Fibroblast of lung (primary cell): ENCODE data around the gene COL26A1. TPM values are rescaled to one million over a fixed set of nuclear protein-coding genes. Genes with fewer than 3 reads are reported as not detected.

Experiments used
- DNase-seq, 2 donors: peaks; one replicate each; pipeline versions ENCODE4 v3.0.0 to v3.0.0-alpha.2; 2010; ENCODE audit warnings: low read depth in 2 of 2
- H2AFZ ChIP-seq: 2 replicates; pipeline ENCODE4 v1.5.1; 2012; ENCODE audit warnings: low read length, control low read depth, inconsistent platforms
- H3K27ac ChIP-seq: 2 replicates; pipeline ENCODE4 v1.5.1; 2011; ENCODE audit warnings: low read length, control low read depth; ENCODE audit not compliant: insufficient read depth
- H3K27me3 ChIP-seq: 2 replicates; pipeline ENCODE4 v1.5.1; 2011; ENCODE audit warnings: mild to moderate bottlenecking, low read length; ENCODE audit not compliant: control insufficient read depth, insufficient read depth
- H3K36me3 ChIP-seq: 2 replicates; pipeline ENCODE4 v1.5.1; 2011; ENCODE audit warnings: low read length; ENCODE audit not compliant: control insufficient read depth, insufficient read depth
- H3K4me1 ChIP-seq: 2 replicates; pipeline ENCODE4 v1.5.1; 2011; ENCODE audit warnings: low read length; ENCODE audit not compliant: control insufficient read depth, insufficient read depth; ENCODE audit errors: extremely low read depth
- H3K4me2 ChIP-seq: 2 replicates; pipeline ENCODE4 v1.5.1; 2011; ENCODE audit warnings: low read length, control low read depth; ENCODE audit not compliant: insufficient read depth; ENCODE audit errors: extremely low read depth
- H3K4me3 ChIP-seq, 4 experiments: fragments of 200-600 bp in 1 of 4; sonication (generic) in 1 of 4; replicated peaks in 1 of 4; 2 replicates each; pipeline ENCODE4 v1.5.1; 2011 to 2016; ENCODE audit warnings: low read length in 4 of 4, low read depth in 3 of 4, mild to moderate bottlenecking in 3 of 4, control low read depth in 2 of 4, inconsistent platforms in 1 of 4, mixed read lengths in 1 of 4; ENCODE audit not compliant: insufficient read depth in 1 of 4; ENCODE audit errors: control extremely low read depth in 1 of 4
- H3K79me2 ChIP-seq: 2 replicates; pipeline ENCODE4 v1.5.1; 2012; ENCODE audit warnings: mild to moderate bottlenecking, low read length, inconsistent platforms; ENCODE audit not compliant: control insufficient read depth, insufficient read depth
- H3K9ac ChIP-seq: 2 replicates; pipeline ENCODE4 v1.5.1; 2011; ENCODE audit warnings: mild to moderate bottlenecking, low read length, control low read depth; ENCODE audit not compliant: insufficient read depth
- H3K9me3 ChIP-seq: 2 replicates; pipeline ENCODE4 v1.5.1; 2012; ENCODE audit warnings: low read depth, low read length; ENCODE audit not compliant: control insufficient read depth, insufficient read depth
- H4K20me1 ChIP-seq: 2 replicates; pipeline ENCODE4 v1.5.1; 2011; ENCODE audit warnings: low read length; ENCODE audit not compliant: control insufficient read depth, insufficient read depth; ENCODE audit errors: extremely low read depth
- CTCF ChIP-seq, 2 donors: IDR thresholded peaks in 1 of 2; conservative IDR thresholded peaks in 1 of 2; 1 replicate in 1 of 2; 2 replicates in 1 of 2; pipeline ENCODE4 v1.5.1; 2011 to 2012; ENCODE audit warnings: low read length in 2 of 2, control low read depth in 1 of 2, inconsistent platforms in 1 of 2, low read depth in 1 of 2, mild to moderate bottlenecking in 1 of 2
- EZH2 ChIP-seq: IDR thresholded peaks from 2 replicates; pipeline ENCODE4 v1.5.1; 2012; ENCODE audit warnings: low read length, control low read depth, mild to moderate bottlenecking; ENCODE audit errors: missing control alignments
- polyA plus RNA-seq, 2 donors: library from polyadenylated mRNA; depleted of rRNA in 1 of 2; stranded (reverse) in 1 of 2; unstranded in 1 of 2; fragments of >200 nt; gene quantifications; 2 replicates each; pipeline ENCODE4 v1.2.1, GENCODE V29; 2011 to 2012; ENCODE audit warnings: missing spikeins in 1 of 2
- total RNA-seq: library from RNA; depleted of rRNA; stranded (reverse); fragments of >200 nt; gene quantifications from 2 replicates; pipeline ENCODE4 v1.2.1, GENCODE V29; 2014

COL26A1 gene
- total and polyA plus RNA-seq, 2 donors (not counting 1 experiment from before 2014, with no cell fraction given), result 0.06 TPM; not detected in 1

- no peaks in the 10 kb centered on the region for H4K20me1 ChIP-seq
- peaks cover 2% of the 10 kb centered on the region for H3K27me3 ChIP-seq
- no peaks in the 10 kb centered on the region for H3K9me3 ChIP-seq
- H3K4me1 ChIP-seq, result peaks cover 6% of the 10 kb centered on the region
- H3K4me3 ChIP-seq, result no peak overlapping the region
- no peaks in the 10 kb centered on the region for H3K79me2 ChIP-seq
- peak in 1 of 2 donors; percentile 36 for DNase-seq
- H2AFZ ChIP-seq, result no peak overlapping the region
- H3K4me2 ChIP-seq, result no peak overlapping the region
- H3K27ac ChIP-seq, result no peak overlapping the region
- H3K9ac ChIP-seq, result no peak overlapping the region
- TF ChIP-seq EZH2, result no peak
- TF ChIP-seq CTCF (conservative IDR thresholded peaks at IDR 0.05 in 1 of 2, IDR thresholded peaks at IDR 0.05 in 1 of 2; ENCODE audit: low read depth in 1 of 2, low read length in 2 of 2), result no peak
- no peaks in the 10 kb centered on the region for H3K36me3 ChIP-seq
Measured at GRCh38 chr7:101390901-101391301, 28.2 kb downstream of the COL26A1 start.

DNA sequence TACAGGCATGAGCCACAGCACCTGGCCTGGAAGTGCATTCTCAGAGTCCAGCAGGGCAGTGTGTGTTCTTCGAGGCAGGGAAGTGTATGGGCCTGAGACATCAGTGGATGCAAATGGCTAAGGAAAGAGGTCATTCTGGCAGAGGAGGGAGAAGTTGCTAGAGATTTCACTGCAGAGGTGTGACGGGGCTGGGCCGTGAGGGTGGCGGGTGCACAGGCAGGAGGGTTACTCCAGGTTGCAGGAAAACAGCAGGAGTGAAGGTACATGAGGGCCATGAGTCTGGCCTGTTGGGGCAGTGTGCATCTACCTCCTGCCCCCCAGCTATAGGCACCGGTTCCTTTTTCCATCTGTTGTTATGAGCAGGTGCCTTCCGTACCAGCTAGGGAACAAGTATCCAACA is 29.3 kb downstream of the COL26A1 start:
- H3K27ac ChIP-seq, result no peak overlapping the region
- H3K4me1 ChIP-seq, result peaks cover 4% of the 10 kb centered on the region
- no peaks in the 10 kb centered on the region for H3K9me3 ChIP-seq
- TF ChIP-seq EZH2 (no peak), CTCF (conservative IDR thresholded peaks at IDR 0.05 in 1 of 2, IDR thresholded peaks at IDR 0.05 in 1 of 2; ENCODE audit: low read depth in 1 of 2, low read length in 2 of 2) (no peak)
- no peak for DNase-seq
- no peak overlapping the region for H2AFZ ChIP-seq
- no peaks in the 10 kb centered on the region for H3K79me2 ChIP-seq
- H3K9ac ChIP-seq, result no peak overlapping the region
- no peak overlapping the region for H3K4me3 ChIP-seq
- no peaks in the 10 kb centered on the region for H4K20me1 ChIP-seq
- no peaks in the 10 kb centered on the region for H3K36me3 ChIP-seq
- H3K4me2 ChIP-seq, result no peak overlapping the region
- H3K27me3 ChIP-seq, result peaks cover 5% of the 10 kb centered on the region

- Histone ChIP-seq H3K36me3 (no peaks in the 10 kb centered on the region), H3K4me3 (no peak overlapping the region), H3K4me1 (peaks cover 4% of the 10 kb centered on the region), H3K9me3 (no peaks in the 10 kb centered on the region), H2AFZ (no peak overlapping the region), H3K27me3 (peaks cover 4% of the 10 kb centered on the region), H3K4me2 (no peak overlapping the region), H4K20me1 (no peaks in the 10 kb centered on the region), H3K9ac (no peak overlapping the region), H3K27ac (no peak overlapping the region), H3K79me2 (no peaks in the 10 kb centered on the region)
- DNase-seq, result no peak
- no peak for TF ChIP-seq CTCF (conservative IDR thresholded peaks at IDR 0.05 in 1 of 2, IDR thresholded peaks at IDR 0.05 in 1 of 2; ENCODE audit: low read depth in 1 of 2, low read length in 2 of 2)
- no peak for TF ChIP-seq EZH2
Measured at GRCh38 chr7:101393865-101394264, 31.2 kb downstream of the COL26A1 start.
